Neural progenitor cell (in vitro differentiated cells): Measurements from ENCODE around the gene ZFP1. TPM values are rescaled to one million over a fixed set of nuclear protein-coding genes. Genes with fewer than 3 reads are reported as not detected.

Source experiments
- DNase-seq: peaks from one replicate; pipeline ENCODE4 v3.0.0-alpha.2; 2016; ENCODE audit warnings: low spot score
- H2AFZ ChIP-seq: fragments of 200-600 bp; sonication (generic); replicated peaks from 2 replicates; pipeline ENCODE4 v1.6.1; 2016; ENCODE audit warnings: antibody characterized with exemption
- H3F3A ChIP-seq: fragments of 200-600 bp; sonication (generic); 2 replicates; pipeline ENCODE4 v1.6.1; 2016; ENCODE audit warnings: antibody characterized with exemption, low read depth
- H3K27ac ChIP-seq: fragments of 200-600 bp; sonication (generic); 2 replicates; pipeline ENCODE4 v1.5.1; 2016; ENCODE audit warnings: mild to moderate bottlenecking
- H3K27me3 ChIP-seq: fragments of 200-600 bp; sonication (generic); 2 replicates; pipeline ENCODE4 v1.6.1; 2016; ENCODE audit warnings: mild to moderate bottlenecking, moderate library complexity
- H3K36me3 ChIP-seq: fragments of 200-600 bp; sonication (generic); 2 replicates; pipeline ENCODE4 v1.5.1; 2016
- H3K4me1 ChIP-seq: fragments of 200-600 bp; sonication (generic); 2 replicates; pipeline ENCODE4 v1.6.1; 2016; ENCODE audit warnings: mixed run types
- H3K4me2 ChIP-seq: fragments of 200-600 bp; sonication (generic); 2 replicates; pipeline ENCODE4 v1.6.1; 2016
- H3K4me3 ChIP-seq: fragments of 200-600 bp; sonication (generic); 2 replicates; pipeline ENCODE4 v1.5.1; 2016
- H3K79me2 ChIP-seq: fragments of 200-600 bp; sonication (generic); 2 replicates; pipeline ENCODE4 v1.6.1; 2016; ENCODE audit warnings: low read depth
- H3K9ac ChIP-seq: fragments of 200-600 bp; sonication (generic); 2 replicates; pipeline ENCODE4 v1.6.1; 2016
- H3K9me3 ChIP-seq: fragments of 200-600 bp; sonication (generic); 2 replicates; pipeline ENCODE4 v1.5.1; 2016; ENCODE audit warnings: low read depth
- H4K20me1 ChIP-seq: fragments of 200-600 bp; sonication (generic); 2 replicates; pipeline ENCODE4 v1.6.1; 2016; ENCODE audit warnings: low read depth
- H3K27ac Mint-ChIP-seq: 3 replicates; pipeline ENCODE4 v1.8.0; 2021; ENCODE audit warnings: mixed read lengths
- H3K27me3 Mint-ChIP-seq: 2 replicates; pipeline ENCODE4 v1.8.0; 2022; ENCODE audit warnings: low read depth, mild to moderate bottlenecking, inconsistent platforms, moderate library complexity, mixed read lengths; ENCODE audit not compliant: insufficient read depth
- H3K36me3 Mint-ChIP-seq: 3 replicates; pipeline ENCODE4 v1.8.0; 2021; ENCODE audit warnings: mixed read lengths
- H3K4me1 Mint-ChIP-seq: 3 replicates; pipeline ENCODE4 v1.8.0; 2021; ENCODE audit warnings: mixed read lengths
- H3K4me3 Mint-ChIP-seq: 3 replicates; pipeline ENCODE4 v1.8.0; 2021; ENCODE audit warnings: mild to moderate bottlenecking, moderate library complexity, mixed read lengths
- H3K9me3 Mint-ChIP-seq: 3 replicates; pipeline ENCODE4 v1.8.0; 2020; ENCODE audit warnings: mixed read lengths
- CTCF ChIP-seq: fragments of 200-600 bp; sonication (generic); IDR thresholded peaks from 2 replicates; pipeline ENCODE4 v1.5.1; 2017; ENCODE audit warnings: antibody characterized with exemption, mild to moderate bottlenecking
- EZH2 ChIP-seq: fragments of 200-600 bp; sonication (generic); IDR thresholded peaks from 2 replicates; pipeline ENCODE4 v1.6.1; 2017; ENCODE audit warnings: antibody characterized with exemption, mild to moderate bottlenecking, moderate library complexity
- EZH2phosphoT487 ChIP-seq: fragments of 200-600 bp; sonication (generic); IDR thresholded peaks from 2 replicates; pipeline ENCODE4 v1.6.1; 2017; ENCODE audit warnings: antibody characterized with exemption
- total RNA-seq: library from RNA; depleted of rRNA; stranded (reverse); fragments of >200 nt; gene quantifications from 2 replicates; pipeline ENCODE4 v1.2.3, GENCODE V29; 2015; ENCODE audit warnings: low replicate concordance

Gene ZFP1
- total RNA-seq, 1 donor from 2014 or later: 35.4 TPM

GRCh38 chr16:75114179-75114945 is 34.0 kb upstream of the ZFP1 start:
- no peak for DNase-seq
- no peaks in the 10 kb centered on the region for H3K27me3 ChIP-seq
- no peak overlapping the region for H3K4me3 ChIP-seq
- Mint-ChIP-seq H3K9me3 (no peaks in the 10 kb centered on the region), H3K36me3 (no peaks in the 10 kb centered on the region), H3K4me1 (peaks cover 37% of the 10 kb centered on the region), H3K4me3 (no peak overlapping the region), H3K27me3 (peaks cover 5% of the 10 kb centered on the region), H3K27ac (no peak overlapping the region)
- no peaks in the 10 kb centered on the region for H3K36me3 ChIP-seq
- TF ChIP-seq EZH2phosphoT487: no peak
- no peak for TF ChIP-seq CTCF
- TF ChIP-seq EZH2: no peak
- no peak overlapping the region for H3K27ac ChIP-seq
- no peaks in the 10 kb centered on the region for H3K9me3 ChIP-seq
- no peak overlapping the region for H3K9ac ChIP-seq
- no peaks in the 10 kb centered on the region for H3K79me2 ChIP-seq
- peaks cover 40% of the 10 kb centered on the region for H3F3A ChIP-seq
- no peak overlapping the region for H3K4me2 ChIP-seq
- peaks cover 22% of the 10 kb centered on the region for H3K4me1 ChIP-seq
- H2AFZ ChIP-seq: no peak overlapping the region
- peaks cover 16% of the 10 kb centered on the region for H4K20me1 ChIP-seq

GRCh38 chr16:75114946-75115825 is 33.1 kb upstream of the ZFP1 start:
- peaks cover 30% of the 10 kb centered on the region for H3K4me1 Mint-ChIP-seq
- Histone ChIP-seq H3K4me3 (no peak overlapping the region), H2AFZ (no peak overlapping the region), H3K9me3 (no peaks in the 10 kb centered on the region), H3K4me2 (peak overlapping the region; percentile 59), H4K20me1 (peaks cover 10% of the 10 kb centered on the region), H3K9ac (no peak overlapping the region), H3K79me2 (no peaks in the 10 kb centered on the region), H3K4me1 (peaks cover 28% of the 10 kb centered on the region), H3K36me3 (no peaks in the 10 kb centered on the region), H3K27me3 (no peaks in the 10 kb centered on the region), H3K27ac (no peak overlapping the region), H3F3A (peaks cover 35% of the 10 kb centered on the region)
- H3K9me3 Mint-ChIP-seq: no peaks in the 10 kb centered on the region
- DNase-seq: no peak
- peaks cover 2% of the 10 kb centered on the region for H3K27me3 Mint-ChIP-seq
- no peak overlapping the region for H3K4me3 Mint-ChIP-seq
- TF ChIP-seq EZH2: no peak
- no peak for TF ChIP-seq EZH2phosphoT487
- TF ChIP-seq CTCF: no peak
- H3K27ac Mint-ChIP-seq: no peak overlapping the region
- no peaks in the 10 kb centered on the region for H3K36me3 Mint-ChIP-seq

GRCh38 chr16:75116081-75116910 is 32.0 kb upstream of the ZFP1 start, which contains the start of gene LDHD:
TSS of gene LDHD (minus strand) at chr16:75116780. CDS start at chr16:75116720, 60 bp downstream.
- Histone ChIP-seq H3K79me2 (no peaks in the 10 kb centered on the region), H3K36me3 (no peaks in the 10 kb centered on the region), H3K4me3 (peak within 1 kb of the TSS; percentile 28), H2AFZ (peak within 1 kb of the TSS; percentile 91), H3K4me2 (peak within 1 kb of the TSS; percentile 59), H3K27ac (no peak within 1 kb of the TSS), H3K27me3 (no peaks in the 10 kb centered on the region), H3K4me1 (peaks cover 20% of the 10 kb centered on the region), H3K9ac (no peak within 1 kb of the TSS), H3K9me3 (no peaks in the 10 kb centered on the region), H4K20me1 (no peaks in the 10 kb centered on the region), H3F3A (peaks cover 26% of the 10 kb centered on the region)
- Mint-ChIP-seq H3K4me3 (peak within 1 kb of the TSS; percentile 64), H3K9me3 (peaks cover under 1% of the 10 kb centered on the region), H3K27me3 (peaks cover 2% of the 10 kb centered on the region), H3K4me1 (peaks cover 19% of the 10 kb centered on the region), H3K36me3 (no peaks in the 10 kb centered on the region), H3K27ac (no peak within 1 kb of the TSS)
- DNase-seq: peak; percentile 67
- no peak for TF ChIP-seq CTCF
- TF ChIP-seq EZH2phosphoT487: no peak
- TF ChIP-seq EZH2: no peak
